Panc1 (cell line): ENCODE measurements around the gene OVOL2. TPM values are rescaled to one million over a fixed set of nuclear protein-coding genes. Genes with fewer than 3 reads are reported as not detected.

Source experiments
- total RNA-seq: library from RNA; stranded (reverse); gene quantifications from one replicate; pipeline ENCODE4 v1.2.1, GENCODE V29; 2021; ENCODE audit not compliant: unreplicated experiment

The OVOL2 gene
- total RNA-seq, 1 experiment from 2014 or later: 0.77 TPM

Other genes with a start within 250 kb of the OVOL2 start
- 90.8 TPM for gene SNX5, start 89.1 kb downstream of the OVOL2 start, total RNA-seq
- 27.0 TPM for gene MGME1, start 88.9 kb downstream of the OVOL2 start, total RNA-seq
- gene KAT14, start 79.9 kb upstream of the OVOL2 start, total RNA-seq: 12.7 TPM
- gene PET117, start 79.9 kb upstream of the OVOL2 start, total RNA-seq: 14.6 TPM
- 8.2 TPM for gene ZNF133, start 230.6 kb upstream of the OVOL2 start, total RNA-seq